HG03460 (cell line): ENCODE measurements around the gene CAMK2B.

Experiments
- ATAC-seq: cut with Tn5 transposase; IDR thresholded peaks from one replicate; pipeline ENCODE4 v1.9.1; 2021; ENCODE audit not compliant: unreplicated experiment

CAMK2B gene

GRCh38 chr7:44287488-44288380, 37.7 kb downstream of the CAMK2B start:
- no peak for ATAC-seq

- no peak for ATAC-seq
Observed at GRCh38 chr7:44286618-44287487, 38.5 kb downstream of the CAMK2B start.

DNA sequence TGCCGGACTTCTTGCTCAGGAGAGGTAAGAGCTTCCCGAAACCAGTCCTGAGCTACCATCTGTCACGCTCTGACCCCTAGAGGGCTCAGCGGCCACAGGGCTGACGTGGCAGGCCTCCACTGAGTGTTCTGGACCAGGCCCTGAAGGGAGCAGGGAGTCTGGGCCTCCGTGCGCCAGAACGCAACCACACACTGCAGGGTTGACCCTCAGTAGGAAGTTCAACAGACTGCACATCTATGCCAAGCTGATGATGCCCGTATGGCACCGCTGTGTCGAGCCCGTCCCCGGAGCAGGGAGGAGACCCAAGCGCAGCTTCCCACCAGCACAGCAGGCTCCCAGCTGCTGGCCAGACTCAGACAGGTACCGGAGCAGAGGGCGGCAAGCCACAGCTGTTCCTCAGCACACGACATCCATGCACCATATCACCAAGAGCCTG, 39.2 kb downstream of the CAMK2B start:
- no peak for ATAC-seq

DNA sequence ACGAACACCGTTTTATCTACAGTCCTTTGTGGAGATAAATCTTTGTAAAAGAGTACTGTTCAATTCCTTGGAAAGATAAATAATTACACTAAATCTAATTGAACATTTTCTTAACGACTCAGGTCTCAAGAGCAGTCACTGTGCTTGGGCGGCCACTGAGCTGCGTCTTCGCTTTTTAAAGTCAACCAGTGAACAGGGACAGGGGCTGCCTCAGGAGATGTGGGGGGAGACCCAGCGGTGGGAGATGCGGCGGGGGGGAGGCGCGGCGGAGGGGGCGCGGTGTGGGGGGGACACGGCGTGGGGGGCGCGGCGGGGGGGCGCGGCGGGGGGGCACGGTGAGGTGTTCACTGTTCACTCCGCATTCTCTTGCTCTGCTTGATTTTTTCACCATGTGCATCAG, 39.8 kb downstream of the CAMK2B start:
- no peak for ATAC-seq

- ATAC-seq, result no peak
Observed at GRCh38 chr7:44284881-44285541, 40.4 kb downstream of the CAMK2B start.

- no peak for ATAC-seq
Observed at GRCh38 chr7:44284216-44284615, 41.2 kb downstream of the CAMK2B start.

DNA sequence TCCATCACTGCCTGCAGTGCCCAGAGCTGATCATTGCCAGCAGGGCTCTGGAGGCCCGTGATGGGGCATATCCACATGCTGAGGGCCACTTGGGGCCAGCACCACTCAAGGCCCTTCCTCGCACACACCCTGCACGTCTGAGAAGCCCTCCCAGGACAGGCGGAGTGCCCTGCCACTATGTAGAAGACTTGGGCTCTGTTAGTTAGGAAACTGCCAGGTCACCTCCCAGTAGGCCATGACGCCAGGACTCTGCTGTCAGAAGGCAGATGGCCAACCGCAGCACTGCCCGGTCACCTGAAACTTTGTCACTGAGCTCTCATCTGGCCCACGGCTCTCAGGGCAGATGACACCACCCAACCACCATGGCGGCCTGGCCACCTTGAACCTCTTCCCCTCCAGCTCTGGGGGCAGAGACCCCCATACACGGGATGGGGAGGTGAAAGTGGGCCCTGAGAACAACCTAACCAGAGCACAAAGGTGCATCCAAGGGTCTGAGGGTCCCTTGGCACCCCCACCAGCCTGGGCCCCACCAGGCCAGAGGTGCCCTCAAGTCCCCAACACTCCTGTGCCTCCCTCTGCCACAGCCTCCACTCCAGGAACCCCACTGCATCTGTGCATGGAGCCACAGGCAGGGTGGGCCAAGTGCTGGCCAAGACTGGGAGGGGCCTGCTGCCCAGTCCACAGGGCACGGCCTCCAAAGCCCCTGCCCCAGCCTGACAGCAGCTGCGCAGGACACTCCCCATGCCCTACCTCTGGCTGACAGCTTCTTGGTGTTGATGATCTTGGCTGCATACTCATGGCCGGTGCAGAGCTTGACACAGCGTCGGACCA, 41.8 kb downstream of the CAMK2B start:
- no peak for ATAC-seq

DNA sequence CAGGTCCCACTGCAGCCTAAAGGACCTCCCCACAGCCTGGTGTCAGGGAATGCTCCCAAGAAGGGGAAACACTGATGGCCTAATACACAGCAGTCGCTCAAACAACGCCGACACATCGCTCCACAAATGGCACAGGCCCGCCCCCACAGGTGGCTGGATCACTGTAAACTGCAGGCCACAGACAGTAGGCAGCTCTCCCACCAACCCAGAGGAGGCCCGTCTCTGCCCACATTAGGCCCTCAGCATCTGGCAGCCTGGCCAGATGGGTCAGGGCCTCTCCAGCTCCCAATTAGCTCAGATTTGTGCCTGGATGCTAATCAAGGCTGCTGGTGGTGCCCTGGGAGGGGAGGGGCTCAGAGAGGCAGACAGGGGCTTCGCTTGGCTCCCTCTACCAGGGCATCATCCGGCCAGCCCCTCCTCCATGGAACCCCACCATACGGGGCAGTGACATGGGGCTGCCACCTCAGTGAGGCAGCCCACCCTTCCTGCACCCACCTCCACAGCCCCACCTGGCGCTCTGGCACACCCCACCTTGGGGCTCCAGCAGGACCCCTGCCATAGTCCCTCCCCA, 42.7 kb downstream of the CAMK2B start:
- no peak for ATAC-seq

DNA sequence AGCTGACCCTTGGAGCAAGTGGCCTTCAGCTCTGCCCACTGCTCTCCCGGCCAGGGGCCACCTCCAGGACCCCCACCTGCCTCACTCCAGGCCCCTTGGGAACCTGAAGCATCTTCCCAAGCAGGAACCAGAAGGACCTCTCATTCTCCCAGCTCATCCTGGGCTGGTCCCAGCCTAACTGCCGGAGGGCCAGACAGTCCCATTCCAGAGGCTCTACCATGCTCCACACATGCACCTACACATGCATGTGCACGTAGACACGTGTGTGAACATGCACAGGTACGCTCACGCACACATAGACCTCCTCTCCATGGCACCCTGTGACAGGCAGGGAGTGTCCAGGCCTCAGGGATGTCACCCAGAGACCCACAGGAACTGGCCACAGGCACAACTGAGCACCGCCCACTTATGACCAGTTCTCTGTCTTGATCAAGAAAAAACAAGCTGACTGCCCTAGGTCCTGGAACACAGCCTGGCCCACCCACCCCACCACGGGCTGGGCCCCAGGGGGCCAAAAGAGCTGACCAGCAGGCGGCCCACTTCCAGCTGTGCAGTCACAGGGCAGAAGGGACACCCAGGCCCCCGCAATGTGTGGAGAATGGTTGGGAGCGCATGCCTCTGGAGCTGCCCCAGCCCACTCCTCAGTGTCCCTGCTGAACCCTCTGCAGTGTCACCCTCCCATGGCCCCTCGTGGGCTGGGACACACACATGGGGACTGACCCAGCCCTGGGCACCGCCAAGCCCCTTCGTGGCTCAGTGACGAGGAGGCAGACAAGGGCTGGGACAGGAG, 43.4 kb downstream of the CAMK2B start:
- no peak for ATAC-seq

GRCh38 chr7:44280993-44281721, 44.2 kb downstream of the CAMK2B start:
- no peak for ATAC-seq

- no peak for ATAC-seq
Observed at GRCh38 chr7:44280636-44280992, 44.8 kb downstream of the CAMK2B start.

- ATAC-seq, result no peak
Observed at GRCh38 chr7:44279731-44280505, 45.5 kb downstream of the CAMK2B start.

- no peak for ATAC-seq
Observed at GRCh38 chr7:44279286-44279685, 46.1 kb downstream of the CAMK2B start.

- ATAC-seq, result no peak
Observed at GRCh38 chr7:44278451-44279161, 46.8 kb downstream of the CAMK2B start.

- no peak for ATAC-seq
Observed at GRCh38 chr7:44277851-44278250, 47.5 kb downstream of the CAMK2B start.

GRCh38 chr7:44277391-44277790, 48.0 kb downstream of the CAMK2B start:
- ATAC-seq, result no peak

- no peak for ATAC-seq
Observed at GRCh38 chr7:44276571-44277221, 48.7 kb downstream of the CAMK2B start.
